ENCODE measurements around the gene PODXL2. TPM values are rescaled to one million over a fixed set of nuclear protein-coding genes. Genes with fewer than 3 reads are reported as not detected.

PODXL2 gene
- total and polyA plus RNA-seq, 2 of the 8 experiments (the other 6 are each of a cell fraction or from before 2014, with no cell fraction given), result 27.6 to 31.6 TPM

GRCh38 chr3:127584734-127585133 is 44.3 kb upstream of the PODXL2 start:
- no peak overlapping the region for H2AFZ ChIP-seq (ENCODE audit: low read length)
- H3K4me2 ChIP-seq (ENCODE audit: insufficient read depth in 1 of 2, low read depth in 2 of 2, low read length in 2 of 2), result no peak overlapping the region
- no peak overlapping the region for H3K27ac ChIP-seq (ENCODE audit: low read depth, low read length)
- no peak overlapping the region; a peak in 1 of 7 replicates for H3K9ac ChIP-seq (replicated peaks in 1 of 4; ENCODE audit: extremely low read depth in 1 of 4, low read depth in 3 of 4, low read length in 3 of 4)
- H3K14ac ChIP-seq (ENCODE audit: insufficient read length), result no peak overlapping the region
- H4K5ac ChIP-seq (ENCODE audit: insufficient read length, low read depth, low read length), result no peak overlapping the region
- H3K9me3 ChIP-seq (ENCODE audit: insufficient read depth in 2 of 2, low read depth in 1 of 2, low read length in 1 of 2), result no peaks in the 10 kb centered on the region
- H3K23me2 ChIP-seq (ENCODE audit: low read depth, low read length), result peaks cover 5% of the 10 kb centered on the region; the same call in 1 of the 2 replicates
- H3K79me1 ChIP-seq (ENCODE audit: low read depth, low read length), result peaks cover 9% of the 10 kb centered on the region
- H4K91ac ChIP-seq (replicated peaks; ENCODE audit: insufficient read length, low read length), result no peak overlapping the region
- H2AK5ac ChIP-seq (ENCODE audit: low read depth, low read length), result no peak overlapping the region
- H3K27me3 ChIP-seq (replicated peaks in 1 of 4; ENCODE audit: control insufficient read depth in 3 of 4, extremely low read depth in 1 of 4, insufficient read depth in 3 of 4, low read length in 3 of 4), result 0 out of 7 replicates have a peak, but pooled peaks cover 0 to 6% (median 0%) of the 10 kb centered on the region in 4 experiments
- H3K56ac ChIP-seq (replicated peaks; ENCODE audit: insufficient read length, low read depth, low read length), result no peak overlapping the region
- H3K18ac ChIP-seq (ENCODE audit: extremely low read depth, low read length), result no peak overlapping the region
- no peak overlapping the region for H2BK5ac ChIP-seq (ENCODE audit: low read depth, low read length)
- DNase-seq (ENCODE audit: low read depth in 1 of 2, low spot score in 2 of 2) (no peak), FAIRE-seq (no peak)
- H2BK120ac ChIP-seq (replicated peaks; ENCODE audit: low read depth, low read length), result no peak overlapping the region
- H4K20me1 ChIP-seq (replicated peaks in 1 of 2; ENCODE audit: control insufficient read depth in 1 of 2, insufficient read depth in 2 of 2, low read length in 2 of 2), result peaks cover 5 to 15% of the 10 kb centered on the region in 2 experiments
- H3K79me2 ChIP-seq (ENCODE audit: control insufficient read depth in 1 of 2, insufficient read depth in 2 of 2, low read length in 2 of 2), result peaks cover 0 to 20% of the 10 kb centered on the region in 2 experiments; a peak in 1 of 4 replicates
- 94% methylated on average over 6 of the region's 6 CpGs; no CpG with 5 or more reads in 1 of the 2 experiments for WGBS, 2 experiments (ENCODE audit: extremely low coverage in 1 of 2, insufficient coverage in 1 of 2, insufficient read length in 1 of 2, insufficient replicate concordance in 2 of 2, low coverage in 1 of 2, low lambda C conversion rate in 2 of 2, missing lambda C conversion rate in 1 of 2)
- CTCF ChIA-PET (ENCODE audit: partially characterized antibody), result interaction anchor here (0.6 to 9.2 kb wide), 2 partner anchors 10 to 306 kb away, joined by 3 to 77 read pairs; no protein-coding TSS in a partner anchor
- H3K4me3 ChIP-seq (ENCODE audit: extremely low read depth in 1 of 4, insufficient read depth in 2 of 4, low read depth in 3 of 4, low read length in 4 of 4), result no peak overlapping the region
- H3K23ac ChIP-seq (ENCODE audit: insufficient read length), result no peak overlapping the region
- H4K8ac ChIP-seq (ENCODE audit: extremely low read depth, insufficient read depth, low read length), result no peak overlapping the region
- POLR2A ChIA-PET (ENCODE audit: partially characterized antibody), result interaction anchor here (1.4 to 1.9 kb wide), 4 partner anchors 10 to 30 kb away, joined by 3 to 10 read pairs (median 5); partner anchors contain the start of gene MCM2
- H3K4me1 ChIP-seq (replicated peaks in 1 of 4; ENCODE audit: control insufficient read depth in 3 of 4, insufficient read depth in 4 of 4, low read length in 3 of 4), result peaks cover 4 to 10% (median 6%) of the 10 kb centered on the region in 4 experiments
- no peak overlapping the region for H2BK15ac ChIP-seq (ENCODE audit: low read length)
- H3K4ac ChIP-seq (replicated peaks; ENCODE audit: insufficient read length, low read depth, low read length), result no peak overlapping the region
- H2BK12ac ChIP-seq (ENCODE audit: low read depth, low read length), result no peak overlapping the region
- H3K36me3 ChIP-seq (ENCODE audit: control insufficient read depth in 2 of 4, insufficient read depth in 4 of 4, low read length in 3 of 4), result no peaks in the 10 kb centered on the region
- H2BK20ac ChIP-seq (ENCODE audit: low read length), result no peak overlapping the region
- TF ChIP-seq GABPA (IDR thresholded peaks at IDR 0.05; ENCODE audit: borderline replicate concordance, insufficient read depth, low read length) (no peak), YY1 (IDR thresholded peaks at IDR 0.05; ENCODE audit: low read depth, low read length) (no peak), SAP30 (IDR thresholded peaks at IDR 0.05; ENCODE audit: insufficient read depth, insufficient replicate concordance, low read length) (no peak), USF2 (IDR thresholded peaks at IDR 0.05; ENCODE audit: low read length) (no peak), JUND (IDR thresholded peaks at IDR 0.05; ENCODE audit: low read length) (no peak), TAF1 (IDR thresholded peaks at IDR 0.05; ENCODE audit: low read depth, low read length) (no peak), CREB1 (IDR thresholded peaks at IDR 0.05) (no peak), ASH2L (IDR thresholded peaks at IDR 0.05; ENCODE audit: low read length) (no peak), CTCF (IDR thresholded peaks at IDR 0.05; ENCODE audit: control extremely low read depth in 1 of 3, insufficient read depth in 1 of 3, low read depth in 1 of 3, low read length in 3 of 3) (no peak), ZNF274 (IDR thresholded peaks at IDR 0.05; ENCODE audit: borderline replicate concordance, extremely low read depth, low read length) (no peak)

Measured in H1 (cell line).